Mesenchymal stem cell (in vitro differentiated cells and primary cell): Measurements from ENCODE around the gene ZC3HAV1.
"Not testable (repeated sequence)": the region's sequence is repeated elsewhere in the genome, so short reads cannot be mapped to it uniquely, and the experiment has no call there.

Experiments
- DNase-seq: peaks from one replicate; pipeline ENCODE4 v3.0.0-alpha.2; 2013
- H2AFZ ChIP-seq: one replicate; pipeline ENCODE4 v1.6.1; 2013; ENCODE audit warnings: low read depth, mild to moderate bottlenecking, control low read depth, inconsistent platforms, low read length, moderate library complexity
- H2AK5ac ChIP-seq: 2 replicates; pipeline ENCODE4 v1.6.1; 2013; ENCODE audit warnings: low read length, moderate library complexity, mild to moderate bottlenecking, inconsistent platforms; ENCODE audit not compliant: severe bottlenecking
- H2BK120ac ChIP-seq: one replicate; pipeline ENCODE4 v1.6.1; 2013; ENCODE audit warnings: low read depth, mild to moderate bottlenecking, inconsistent platforms, low read length, moderate library complexity
- H2BK12ac ChIP-seq, 2 experiments: one replicate each; pipeline ENCODE4 v1.6.1; 2013; ENCODE audit warnings: inconsistent platforms in 2 of 2, low read length in 2 of 2, mild to moderate bottlenecking in 2 of 2, moderate library complexity in 2 of 2, control low read depth in 1 of 2
- H2BK15ac ChIP-seq: one replicate; pipeline ENCODE4 v1.6.1; 2013; ENCODE audit warnings: mild to moderate bottlenecking, low read depth, inconsistent platforms; ENCODE audit not compliant: poor library complexity, severe bottlenecking
- H2BK5ac ChIP-seq: 2 replicates; pipeline ENCODE4 v1.6.1; 2013; ENCODE audit warnings: low read depth, mild to moderate bottlenecking, low read length, control low read depth, inconsistent platforms; ENCODE audit not compliant: poor library complexity, severe bottlenecking
- H3K14ac ChIP-seq, 2 experiments: one replicate each; pipeline ENCODE4 v1.6.1; 2013; ENCODE audit warnings: inconsistent platforms in 2 of 2, low read length in 2 of 2, control low read depth in 1 of 2, mild to moderate bottlenecking in 1 of 2, moderate library complexity in 1 of 2
- H3K18ac ChIP-seq, 2 experiments: one replicate each; pipeline ENCODE4 v1.6.1; 2013; ENCODE audit warnings: inconsistent platforms in 2 of 2, low read length in 2 of 2, control low read depth in 1 of 2, low read depth in 1 of 2, mild to moderate bottlenecking in 1 of 2
- H3K23ac ChIP-seq, 2 experiments: one replicate each; pipeline ENCODE4 v1.6.1; 2013; ENCODE audit warnings: inconsistent platforms in 2 of 2, low read length in 2 of 2, mild to moderate bottlenecking in 2 of 2, moderate library complexity in 2 of 2, control low read depth in 1 of 2
- H3K27ac ChIP-seq: 2 replicates; pipeline ENCODE4 v1.5.1; 2013; ENCODE audit warnings: mild to moderate bottlenecking, moderate library complexity, low read length, control low read depth, inconsistent platforms; ENCODE audit not compliant: poor library complexity, severe bottlenecking
- H3K27me3 ChIP-seq, 2 experiments: 2 replicates each; pipeline versions ENCODE4 v1.6.1 to v1.7.0; 2013; ENCODE audit warnings: low read length in 2 of 2, mild to moderate bottlenecking in 2 of 2, moderate library complexity in 2 of 2, control low read depth in 1 of 2, inconsistent platforms in 1 of 2; ENCODE audit not compliant: control insufficient read depth in 1 of 2, insufficient read depth in 1 of 2
- H3K36me3 ChIP-seq, 2 experiments: 2 replicates each; pipeline versions ENCODE4 v1.6.1 to v1.7.0; 2013; ENCODE audit warnings: low read length in 2 of 2, control low read depth in 1 of 2, inconsistent platforms in 1 of 2, low read depth in 1 of 2, mild to moderate bottlenecking in 1 of 2; ENCODE audit not compliant: insufficient read depth in 2 of 2, control insufficient read depth in 1 of 2
- H3K4ac ChIP-seq, 2 experiments: one replicate each; pipeline ENCODE4 v1.6.1; 2013; ENCODE audit warnings: inconsistent platforms in 2 of 2, low read length in 2 of 2, mild to moderate bottlenecking in 2 of 2, moderate library complexity in 2 of 2, control low read depth in 1 of 2, low read depth in 1 of 2
- H3K4me1 ChIP-seq: 2 replicates; pipeline ENCODE4 v1.6.1; 2013; ENCODE audit warnings: low read depth, low read length, control low read depth; ENCODE audit not compliant: control insufficient read depth, insufficient read depth
- H3K4me2 ChIP-seq: 2 replicates; pipeline ENCODE4 v1.6.1; 2013; ENCODE audit warnings: low read length, mild to moderate bottlenecking, inconsistent platforms; ENCODE audit not compliant: poor library complexity, severe bottlenecking
- H3K4me3 ChIP-seq, 2 experiments: 2 replicates each; pipeline versions ENCODE4 v1.5.1 to v1.7.0; 2013; ENCODE audit warnings: low read length in 2 of 2, mild to moderate bottlenecking in 2 of 2, control low read depth in 1 of 2, low read depth in 1 of 2; ENCODE audit not compliant: insufficient read depth in 1 of 2
- H3K79me1 ChIP-seq: replicated peaks from 2 replicates; pipeline ENCODE4 v1.6.1; 2013; ENCODE audit warnings: mild to moderate bottlenecking, control low read depth, low read length, inconsistent platforms; ENCODE audit not compliant: poor library complexity, severe bottlenecking
- H3K9ac ChIP-seq: 2 replicates; pipeline ENCODE4 v1.7.0; 2013; ENCODE audit warnings: mild to moderate bottlenecking, low read length, moderate library complexity
- H3K9me3 ChIP-seq: 2 replicates; pipeline ENCODE4 v1.7.0; 2013; ENCODE audit warnings: mild to moderate bottlenecking, low read length; ENCODE audit not compliant: control insufficient read depth
- H4K8ac ChIP-seq: one replicate; pipeline ENCODE4 v1.6.1; 2013; ENCODE audit warnings: inconsistent platforms, mild to moderate bottlenecking, low read length, moderate library complexity
- H4K91ac ChIP-seq: one replicate; pipeline ENCODE4 v1.6.1; 2013; ENCODE audit warnings: mild to moderate bottlenecking, low read length, inconsistent platforms
- WGBS: methylation state at CpG from one replicate; pipeline ENCODE4 v1.1.7; 2013; ENCODE audit warnings: mixed read lengths; 5-methylcytosine and 5-hydroxymethylcytosine counted together

Gene ZC3HAV1

GRCh38 chr7:139093512-139093911, 16.0 kb downstream of the ZC3HAV1 start:
- not testable (repeated sequence) for H3K23ac ChIP-seq, H3K27me3 ChIP-seq, H2BK12ac ChIP-seq, H3K4me2 ChIP-seq, H3K14ac ChIP-seq, H3K18ac ChIP-seq, H3K27ac ChIP-seq, H4K91ac ChIP-seq, H3K9ac ChIP-seq, H2BK15ac ChIP-seq, H2BK5ac ChIP-seq, H3K4me3 ChIP-seq, H3K4ac ChIP-seq, H3K9me3 ChIP-seq, H2AK5ac ChIP-seq, H2AFZ ChIP-seq, H4K8ac ChIP-seq, H2BK120ac ChIP-seq, DNase-seq
- Histone ChIP-seq H3K4me1 (peaks cover 10% of the 10 kb centered on the region), H3K36me3 (peaks cover 6 to 16% of the 10 kb centered on the region in 2 experiments), H3K79me1 (peaks cover 42% of the 10 kb centered on the region)
- WGBS, result 86% methylated on average over 10 of the region's 10 CpGs

GRCh38 chr7:139092090-139092796, 17.3 kb downstream of the ZC3HAV1 start:
- Histone ChIP-seq H3K4ac (no peak overlapping the region), H4K91ac (no peak overlapping the region), H2BK120ac (no peak overlapping the region), H2BK12ac (no peak overlapping the region), H3K4me3 (no peak overlapping the region), H3K18ac (no peak overlapping the region), H4K8ac (no peak overlapping the region), H3K4me2 (no peak overlapping the region), H3K14ac (no peak overlapping the region), H3K9me3 (no peaks in the 10 kb centered on the region), H3K23ac (no peak overlapping the region), H3K27ac (no peak overlapping the region), H2BK5ac (no peak overlapping the region), H2BK15ac (no peak overlapping the region), H2AFZ (no peak overlapping the region), H3K79me1 (peaks cover 42% of the 10 kb centered on the region), H3K27me3 (no peaks in the 10 kb centered on the region), H3K9ac (no peak overlapping the region), H3K36me3 (peaks cover 9 to 28% of the 10 kb centered on the region in 2 experiments), H2AK5ac (no peak overlapping the region), H3K4me1 (peaks cover 10% of the 10 kb centered on the region)
- DNase-seq, result no peak
- 60% methylated on average over 9 of the region's 9 CpGs for WGBS

GRCh38 chr7:139091677-139091996, 17.9 kb downstream of the ZC3HAV1 start:
- Histone ChIP-seq H2BK120ac (no peak overlapping the region), H3K36me3 (peaks cover 9 to 32% of the 10 kb centered on the region in 2 experiments), H2BK15ac (no peak overlapping the region), H3K9me3 (no peaks in the 10 kb centered on the region), H3K4me3 (no peak overlapping the region), H3K4me1 (peaks cover 8% of the 10 kb centered on the region), H2AFZ (no peak overlapping the region), H4K91ac (no peak overlapping the region), H3K27ac (no peak overlapping the region), H3K27me3 (no peaks in the 10 kb centered on the region), H3K4me2 (no peak overlapping the region), H3K79me1 (peaks cover 44% of the 10 kb centered on the region), H2AK5ac (no peak overlapping the region), H3K18ac (no peak overlapping the region), H3K9ac (no peak overlapping the region), H3K14ac (no peak overlapping the region), H2BK12ac (no peak overlapping the region), H3K23ac (no peak overlapping the region), H4K8ac (no peak overlapping the region), H3K4ac (no peak overlapping the region), H2BK5ac (no peak overlapping the region)
- DNase-seq, result no peak
- 90% methylated on average over 15 of the region's 15 CpGs for WGBS

- Histone ChIP-seq H2BK12ac (no peak overlapping the region), H3K18ac (no peak overlapping the region), H3K27ac (no peak overlapping the region), H2AFZ (no peak overlapping the region), H2BK120ac (no peak overlapping the region), H2BK5ac (no peak overlapping the region), H3K4me1 (peaks cover 3% of the 10 kb centered on the region), H4K8ac (no peak overlapping the region), H2BK15ac (no peak overlapping the region), H3K4me2 (no peak overlapping the region), H3K23ac (no peak overlapping the region), H3K4ac (no peak overlapping the region), H3K27me3 (no peaks in the 10 kb centered on the region), H3K4me3 (no peak overlapping the region), H3K9ac (no peak overlapping the region), H2AK5ac (no peak overlapping the region), H3K36me3 (peaks cover 9 to 51% of the 10 kb centered on the region in 2 experiments), H3K9me3 (no peaks in the 10 kb centered on the region), H4K91ac (no peak overlapping the region), H3K79me1 (peaks cover 37% of the 10 kb centered on the region), H3K14ac (no peak overlapping the region)
- no peak for DNase-seq
- 99% methylated on average over 2 of the region's 2 CpGs for WGBS
Observed at GRCh38 chr7:139089118-139089517, 20.4 kb downstream of the ZC3HAV1 start.
